BLaER1 (cell line): ENCODE results near the gene PITPNM1.
"Not testable (repeated sequence)": the region's sequence is repeated elsewhere in the genome, so short reads cannot be mapped to it uniquely, and the experiment has no call there.

Experiments used
- H3K27ac ChIP-seq: shearing (Covaris generic); formaldehyde crosslinking; 2 replicates; pipeline ENCODE4 v1.8.1; 2022
- H3K27me3 ChIP-seq: shearing (Covaris generic); formaldehyde crosslinking; 2 replicates; pipeline ENCODE4 v1.8.1; 2022
- H3K36me3 ChIP-seq: shearing (Covaris generic); formaldehyde crosslinking; 2 replicates; pipeline ENCODE4 v1.8.1; 2022
- H3K4me1 ChIP-seq: shearing (Covaris generic); formaldehyde crosslinking; 2 replicates; pipeline ENCODE4 v1.8.1; 2022
- H3K4me2 ChIP-seq: shearing (Covaris generic); formaldehyde crosslinking; 2 replicates; pipeline ENCODE4 v1.8.1; 2022
- H3K4me3 ChIP-seq: shearing (Covaris generic); formaldehyde crosslinking; 2 replicates; pipeline ENCODE4 v1.8.1; 2022
- H3K9ac ChIP-seq: shearing (Covaris generic); formaldehyde crosslinking; 2 replicates; pipeline ENCODE4 v1.8.1; 2022
- H3K9me3 ChIP-seq: shearing (Covaris generic); formaldehyde crosslinking; 2 replicates; pipeline ENCODE4 v1.8.1; 2022
- H4K20me1 ChIP-seq: shearing (Covaris generic); formaldehyde crosslinking; 2 replicates; pipeline ENCODE4 v1.8.1; 2022
- Cebpa-rat ChIP-seq: shearing (Covaris generic); IDR thresholded peaks from 2 replicates; pipeline ENCODE4 v1.8.1; 2022

The PITPNM1 gene

DNA sequence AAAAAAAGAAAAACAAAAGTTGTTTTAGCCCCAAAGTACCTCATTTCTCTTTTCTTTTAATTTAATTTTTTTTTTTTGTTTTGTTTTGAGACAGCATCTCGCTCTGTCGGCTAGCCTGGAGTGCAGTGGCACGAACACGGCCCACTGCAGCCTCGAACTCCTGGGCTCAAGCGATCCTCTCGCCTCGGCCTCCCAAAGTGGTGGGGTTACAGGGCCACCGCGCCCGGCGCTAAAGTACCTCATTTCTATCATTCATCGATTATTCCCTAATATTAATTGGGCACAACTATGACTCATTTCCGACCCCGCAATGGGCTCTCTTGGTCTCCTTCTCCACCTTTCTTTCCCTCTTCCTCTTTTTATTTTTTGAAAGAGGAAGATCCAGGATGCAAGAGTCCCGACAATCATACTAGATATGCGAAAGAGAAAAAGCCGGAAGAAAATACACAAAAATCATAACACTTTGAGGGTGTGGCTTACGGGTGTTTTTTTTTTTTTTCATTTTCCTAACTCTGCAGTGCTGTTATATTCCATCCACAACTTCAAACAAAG, 22.8 kb downstream of the PITPNM1 start:
- Histone ChIP-seq H3K27ac (peak overlapping the region; percentile 96), H3K9me3 (no peaks in the 10 kb centered on the region), H3K4me2 (peak overlapping the region; percentile 97), H3K36me3 (peaks cover 11% of the 10 kb centered on the region), H4K20me1 (peaks cover 36% of the 10 kb centered on the region), H3K27me3 (no peaks in the 10 kb centered on the region), H3K9ac (peak overlapping the region; percentile 89), H3K4me1 (peaks cover 45% of the 10 kb centered on the region), H3K4me3 (peak overlapping the region; percentile 75)
- TF ChIP-seq Cebpa-rat, result no peak

DNA sequence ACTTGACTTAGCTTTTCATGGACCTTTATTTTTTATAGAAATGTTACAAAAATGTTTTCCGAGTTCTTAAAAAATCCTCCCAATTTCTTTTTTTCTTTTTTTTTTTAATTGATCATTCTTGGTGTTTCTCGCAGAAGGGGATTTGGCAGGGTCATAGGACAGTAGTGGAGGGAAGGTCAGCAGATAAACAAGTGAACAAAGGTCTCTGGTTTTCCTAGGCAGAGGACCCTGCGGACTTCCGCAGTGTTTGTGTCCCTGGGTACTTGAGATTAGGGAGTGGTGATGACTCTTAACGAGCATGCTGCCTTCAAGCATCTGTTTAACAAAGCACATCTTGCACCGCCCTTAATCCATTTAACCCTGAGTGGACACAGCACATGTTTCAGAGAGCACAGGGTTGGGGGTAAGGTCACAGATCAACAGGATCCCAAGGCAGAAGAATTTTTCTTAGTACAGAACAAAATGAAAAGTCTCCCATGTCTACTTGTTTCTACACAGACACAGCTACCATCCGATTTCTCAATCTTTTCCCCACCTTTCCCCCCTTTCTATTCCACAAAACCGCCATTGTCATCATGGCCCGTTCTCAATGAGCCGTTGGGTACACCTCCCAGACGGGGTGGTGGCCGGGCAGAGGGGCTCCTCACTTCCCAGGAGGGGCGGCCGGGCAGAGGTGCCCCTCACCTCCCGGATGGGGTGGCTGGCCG, 27.7 kb downstream of the PITPNM1 start:
- peaks cover 18% of the 10 kb centered on the region for H3K4me1 ChIP-seq
- H3K27me3 ChIP-seq, H3K4me3 ChIP-seq, H4K20me1 ChIP-seq, H3K9me3 ChIP-seq, H3K9ac ChIP-seq, H3K27ac ChIP-seq, H3K4me2 ChIP-seq, H3K36me3 ChIP-seq: not testable (repeated sequence)

DNA sequence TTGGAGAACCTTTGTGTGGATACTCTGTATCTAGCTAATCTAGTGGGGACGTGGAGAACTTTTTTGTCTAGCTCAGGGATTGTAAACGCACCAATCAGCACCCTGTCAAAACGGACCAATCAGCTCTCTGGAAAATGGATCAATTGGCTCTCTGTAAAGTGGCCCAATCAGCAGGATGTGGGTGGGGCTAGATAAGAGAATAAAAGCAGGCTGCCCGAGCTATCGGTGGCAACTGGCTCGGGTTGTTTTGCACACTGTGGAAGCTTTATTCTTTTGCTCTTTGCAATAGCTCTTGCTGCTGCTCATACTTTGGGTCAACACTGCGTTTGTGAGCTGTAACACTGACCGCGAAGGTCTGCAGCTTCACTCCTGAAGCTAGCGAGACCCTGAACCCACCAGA, 28.5 kb downstream of the PITPNM1 start:
- H3K4me1 ChIP-seq, result peaks cover 12% of the 10 kb centered on the region
- H4K20me1 ChIP-seq, H3K9me3 ChIP-seq, H3K9ac ChIP-seq, H3K4me2 ChIP-seq, H3K4me3 ChIP-seq, H3K27me3 ChIP-seq, H3K36me3 ChIP-seq, H3K27ac ChIP-seq: not testable (repeated sequence)

DNA sequence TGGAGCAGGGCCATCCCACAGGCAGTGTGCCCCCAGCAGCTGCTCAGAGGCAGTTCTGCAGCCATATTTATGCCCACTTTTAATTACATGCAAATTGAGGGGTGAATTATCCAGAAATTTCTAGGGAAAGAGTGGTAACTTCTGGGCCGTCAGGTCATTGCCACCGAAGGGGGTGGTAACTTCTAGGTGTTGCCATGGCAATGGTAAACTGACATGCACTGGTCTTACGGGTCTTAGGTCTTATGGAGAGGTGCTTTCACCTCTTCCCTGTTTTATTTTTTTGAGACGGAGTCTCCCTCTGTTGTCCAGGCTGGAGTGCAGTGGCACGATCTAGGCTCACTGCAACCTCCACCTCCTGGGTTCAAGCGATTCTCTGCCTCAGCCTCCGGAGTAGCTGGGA, 32.3 kb downstream of the PITPNM1 start:
- peaks cover 31% of the 10 kb centered on the region for H3K4me1 ChIP-seq
- no peak overlapping the region for H3K4me2 ChIP-seq
- H4K20me1 ChIP-seq, result no peaks in the 10 kb centered on the region
- H3K27me3 ChIP-seq, result no peaks in the 10 kb centered on the region
- no peak overlapping the region for H3K4me3 ChIP-seq
- H3K9ac ChIP-seq, result no peak overlapping the region
- no peaks in the 10 kb centered on the region for H3K36me3 ChIP-seq
- peaks cover 9% of the 10 kb centered on the region for H3K9me3 ChIP-seq
- no peak overlapping the region for H3K27ac ChIP-seq
- no peak for TF ChIP-seq Cebpa-rat

DNA sequence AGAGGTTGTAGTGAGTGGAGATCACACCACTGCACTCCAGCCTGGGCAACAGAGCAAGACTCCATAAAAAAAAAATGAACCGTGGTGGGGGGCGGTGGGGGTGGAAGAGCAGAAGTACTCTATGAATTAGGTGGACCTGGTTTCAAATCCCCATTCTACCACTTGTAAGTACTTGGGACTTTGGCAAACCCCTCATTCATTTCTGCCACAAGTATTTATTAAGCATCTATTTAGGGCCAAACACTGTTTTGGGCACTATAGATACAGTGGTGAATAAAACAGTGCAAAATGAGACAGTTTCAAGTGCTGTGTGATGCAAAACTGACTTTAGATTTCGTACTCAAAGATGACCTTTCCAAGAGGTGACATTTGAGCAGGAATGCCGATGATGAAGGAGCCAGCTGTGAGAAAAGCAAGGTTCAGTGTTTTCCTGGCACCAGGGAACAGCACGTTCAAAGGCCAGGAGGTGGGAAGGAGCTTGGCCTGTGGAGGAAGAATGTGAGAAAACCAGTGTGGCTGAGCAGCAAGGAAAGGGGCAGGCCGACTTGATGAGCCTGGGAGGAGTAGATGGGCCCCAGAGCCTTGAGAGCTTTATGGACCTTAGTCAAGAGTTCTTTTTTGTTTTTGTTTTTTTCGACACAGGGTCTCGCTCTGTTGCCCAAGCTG, 34.7 kb downstream of the PITPNM1 start:
- no peak overlapping the region for H3K4me2 ChIP-seq
- 0 out of 2 replicates have a peak overlapping the region, but pooled peaks have one; percentile 24 for H3K9ac ChIP-seq
- TF ChIP-seq Cebpa-rat, result no peak
- H3K27me3 ChIP-seq, result no peaks in the 10 kb centered on the region
- H4K20me1 ChIP-seq, result no peaks in the 10 kb centered on the region
- H3K4me1 ChIP-seq, result peaks cover 55% of the 10 kb centered on the region
- H3K27ac ChIP-seq, result no peak overlapping the region
- no peak overlapping the region for H3K4me3 ChIP-seq
- H3K9me3 ChIP-seq, result no peaks in the 10 kb centered on the region
- no peaks in the 10 kb centered on the region for H3K36me3 ChIP-seq

DNA sequence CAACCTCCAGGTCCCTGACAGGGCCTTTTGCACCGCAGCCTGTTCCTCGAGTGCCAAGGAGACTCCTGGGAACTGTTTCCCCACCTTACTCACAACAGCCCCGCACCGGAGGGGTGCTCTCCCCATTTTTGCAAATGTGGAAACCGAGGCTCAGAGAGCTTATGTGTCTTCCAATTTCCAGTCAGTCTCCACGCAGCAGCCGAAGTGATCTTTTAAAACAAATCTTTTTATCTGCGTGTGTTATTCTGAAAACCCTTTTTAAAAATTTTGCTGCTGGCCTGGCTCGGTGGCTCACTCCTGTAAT, 35.7 kb downstream of the PITPNM1 start:
- Histone ChIP-seq H3K4me1 (peaks cover 61% of the 10 kb centered on the region), H3K4me3 (peak overlapping the region; percentile 91), H3K9me3 (no peaks in the 10 kb centered on the region), H3K27ac (peak overlapping the region; percentile 69), H3K4me2 (peak overlapping the region; percentile 80), H3K27me3 (no peaks in the 10 kb centered on the region), H3K36me3 (no peaks in the 10 kb centered on the region), H3K9ac (peak overlapping the region; percentile 68), H4K20me1 (no peaks in the 10 kb centered on the region)
- no peak for TF ChIP-seq Cebpa-rat

DNA sequence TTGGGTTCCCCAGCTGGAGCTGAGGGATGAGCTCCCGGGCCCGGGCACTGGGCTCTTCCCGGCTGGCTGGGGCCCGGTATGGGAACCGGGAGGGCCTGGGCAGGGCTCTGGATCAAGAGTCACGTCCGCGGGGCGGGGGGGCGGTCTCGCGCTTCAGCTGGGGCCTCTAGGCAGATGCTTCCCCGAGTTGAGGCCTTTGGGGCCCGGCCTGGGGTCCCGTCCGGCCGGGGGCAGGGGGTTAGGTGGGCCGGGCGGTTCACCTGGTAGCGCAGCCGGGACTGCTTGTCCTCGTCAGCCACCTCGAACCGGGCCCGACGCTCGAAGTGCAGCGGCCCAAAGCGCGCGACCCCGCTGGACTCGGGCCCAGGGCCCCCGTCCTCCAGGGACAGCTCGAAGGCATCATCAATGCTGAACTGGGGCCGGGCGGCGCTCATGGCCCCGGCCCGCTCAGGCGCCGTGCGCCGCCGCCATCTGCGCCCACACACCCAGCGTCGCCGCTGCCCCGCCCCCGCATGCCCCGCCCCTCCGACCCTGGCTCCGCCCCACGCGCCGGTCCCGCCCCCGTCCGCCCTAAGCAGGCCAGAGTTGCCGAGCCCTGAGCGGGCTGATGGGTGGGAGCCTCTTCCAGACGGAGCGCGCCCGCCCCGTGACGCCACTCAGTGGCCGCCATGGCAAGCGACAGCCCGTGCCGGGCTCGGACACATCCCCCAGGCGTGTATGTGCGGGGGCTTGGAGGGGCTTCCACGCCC, 36.2 kb downstream of the PITPNM1 start, which contains the start of gene TMEM134:
Gene TMEM134 (minus strand): TSS at position 493 of the 749 bp plus-strand sequence. CDS start 59 bp downstream, at position 434.
- Histone ChIP-seq H3K9ac (peak within 1 kb of the TSS; percentile 91), H3K9me3 (no peaks in the 10 kb centered on the region), H3K27ac (peak within 1 kb of the TSS; percentile 84), H3K4me3 (peak within 1 kb of the TSS; percentile 91), H3K27me3 (no peaks in the 10 kb centered on the region), H4K20me1 (no peaks in the 10 kb centered on the region), H3K4me1 (peaks cover 62% of the 10 kb centered on the region), H3K4me2 (peak within 1 kb of the TSS; percentile 97), H3K36me3 (no peaks in the 10 kb centered on the region)
- no peak for TF ChIP-seq Cebpa-rat

DNA sequence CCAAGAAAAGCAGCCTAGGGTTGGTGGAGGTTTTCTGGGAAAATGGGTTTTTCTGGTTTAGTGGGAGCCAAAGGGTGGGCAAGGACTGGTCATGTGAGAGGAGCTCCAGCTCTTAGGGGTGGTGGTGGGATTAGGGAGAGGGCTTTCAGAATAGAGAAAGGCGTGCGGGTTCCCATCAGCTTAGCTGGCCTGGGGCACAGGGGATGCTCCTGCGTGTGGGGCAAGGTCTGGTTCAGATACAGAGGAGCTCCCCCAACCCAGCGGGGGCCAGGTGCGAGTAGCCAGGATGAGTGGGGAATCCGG, 36.8 kb downstream of the PITPNM1 start:
- Histone ChIP-seq H3K4me1 (peaks cover 62% of the 10 kb centered on the region), H3K4me3 (peak overlapping the region; percentile 91), H3K27me3 (no peaks in the 10 kb centered on the region), H3K4me2 (peak overlapping the region; percentile 97), H4K20me1 (no peaks in the 10 kb centered on the region), H3K9me3 (no peaks in the 10 kb centered on the region), H3K36me3 (no peaks in the 10 kb centered on the region), H3K27ac (peak overlapping the region; percentile 84), H3K9ac (peak overlapping the region; percentile 91)
- TF ChIP-seq Cebpa-rat, result no peak

DNA sequence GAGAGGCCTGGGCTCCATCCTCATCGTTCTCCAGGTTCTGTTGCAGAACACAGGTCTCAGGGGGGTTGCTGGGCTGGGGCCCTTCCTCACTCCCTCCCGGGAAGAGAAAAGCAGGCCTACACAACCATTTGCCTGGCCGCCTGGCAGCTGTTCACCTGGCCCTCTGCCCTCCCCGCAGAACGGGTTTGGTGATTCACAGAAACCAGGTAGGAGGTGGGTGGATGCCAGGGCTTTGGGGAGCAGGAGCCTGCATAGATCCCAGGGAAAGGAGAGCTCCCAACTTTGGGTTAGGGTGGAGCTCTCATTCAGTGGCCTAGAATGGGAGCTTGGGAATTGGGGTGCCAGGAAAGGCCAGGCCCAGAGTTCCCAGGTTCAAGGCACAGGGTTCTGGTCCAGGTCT, 37.1 kb downstream of the PITPNM1 start:
- H3K27ac ChIP-seq, result peak overlapping the region; percentile 84
- no peaks in the 10 kb centered on the region for H4K20me1 ChIP-seq
- peak overlapping the region; percentile 91 for H3K9ac ChIP-seq
- TF ChIP-seq Cebpa-rat, result no peak
- H3K4me1 ChIP-seq, result peaks cover 63% of the 10 kb centered on the region
- H3K27me3 ChIP-seq, result no peaks in the 10 kb centered on the region
- H3K4me3 ChIP-seq, result peak overlapping the region; percentile 91
- no peaks in the 10 kb centered on the region for H3K36me3 ChIP-seq
- peak overlapping the region; percentile 97 for H3K4me2 ChIP-seq
- H3K9me3 ChIP-seq, result no peaks in the 10 kb centered on the region
